GM18519 (cell line): Measurements from ENCODE around the gene HMCN1.

Experiments
- ATAC-seq: cut with Tn5 transposase; IDR thresholded peaks from one replicate; pipeline ENCODE4 v1.9.1; 2021; ENCODE audit warnings: mild to moderate bottlenecking, moderate library complexity; ENCODE audit not compliant: unreplicated experiment, low FRiP score

Gene HMCN1

DNA sequence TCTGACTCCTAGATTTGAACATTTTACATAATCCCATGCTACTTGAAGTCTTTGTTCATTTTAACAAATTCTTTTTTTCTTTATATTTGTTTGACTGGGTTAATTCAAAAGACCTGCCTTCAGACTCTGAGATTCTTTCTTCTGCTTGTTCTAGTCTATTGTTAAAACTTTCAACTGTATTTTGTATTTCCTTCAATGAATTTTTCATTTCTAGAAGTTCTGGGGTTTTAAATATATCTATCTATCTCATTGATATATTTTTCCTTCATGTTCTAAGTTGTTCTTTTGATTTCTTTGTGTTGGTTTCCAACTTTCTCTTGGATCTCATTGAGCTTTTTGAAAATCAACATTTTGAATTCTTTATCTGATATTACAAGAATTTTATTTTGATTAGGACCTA lies 64.3 kb downstream of the HMCN1 start:
- no peak for ATAC-seq

DNA sequence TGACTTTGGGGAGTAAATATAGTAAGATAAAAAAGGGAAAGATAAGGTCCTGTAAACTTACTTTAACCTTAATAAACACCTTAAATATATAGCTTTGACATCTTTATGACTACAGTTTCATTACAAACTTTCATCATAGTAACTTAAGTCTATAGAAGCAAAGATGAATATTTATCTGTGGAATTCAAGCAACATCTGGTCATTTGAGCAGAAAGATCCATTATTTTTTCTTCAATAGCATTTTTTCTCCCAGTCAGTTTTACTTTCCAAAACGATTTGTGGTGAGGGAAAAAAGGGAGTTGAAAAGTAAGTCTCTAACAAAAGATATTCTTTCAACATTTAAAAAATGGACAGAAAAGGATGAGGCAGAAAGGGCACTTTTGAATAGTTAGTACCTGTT lies 69.0 kb downstream of the HMCN1 start:
- ATAC-seq = no peak

DNA sequence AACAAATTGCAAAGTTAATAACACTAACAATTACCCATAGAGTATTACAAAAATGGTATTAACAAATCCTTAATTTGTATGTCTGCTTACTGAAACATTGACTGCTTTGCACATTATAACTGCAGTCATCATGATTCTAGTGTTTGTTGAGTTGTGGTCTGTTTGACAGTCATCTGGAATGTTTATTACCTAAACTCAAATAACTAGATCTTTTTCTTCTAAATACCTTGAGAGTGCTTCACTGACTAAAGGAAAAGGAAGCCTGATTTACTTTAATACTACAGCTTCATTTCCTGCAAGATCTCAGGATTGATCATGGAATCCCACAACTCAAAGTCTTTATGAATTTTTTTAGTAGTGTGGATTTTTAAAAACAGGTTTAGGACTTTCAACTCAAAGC lies 70.0 kb downstream of the HMCN1 start:
- no peak for ATAC-seq

DNA sequence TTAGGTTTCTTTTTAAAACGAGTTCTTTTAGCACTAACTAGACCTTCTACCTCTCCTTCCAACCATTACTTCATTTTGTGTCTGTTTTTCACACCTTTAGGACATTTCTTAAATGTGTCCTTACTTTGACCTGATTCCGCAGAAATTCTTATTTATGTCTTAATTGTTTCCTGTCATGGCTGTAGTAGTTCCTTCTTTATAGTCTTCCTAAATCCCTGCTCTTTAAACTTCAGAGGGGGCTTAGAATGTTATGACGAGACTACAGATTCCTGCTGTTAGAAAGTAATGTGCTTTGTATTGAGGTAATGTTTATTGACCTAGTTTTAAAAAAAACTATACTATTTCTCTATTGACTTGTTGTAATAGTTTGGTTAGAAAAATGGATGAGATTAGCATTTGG lies 70.4 kb downstream of the HMCN1 start:
- no peak for ATAC-seq

DNA sequence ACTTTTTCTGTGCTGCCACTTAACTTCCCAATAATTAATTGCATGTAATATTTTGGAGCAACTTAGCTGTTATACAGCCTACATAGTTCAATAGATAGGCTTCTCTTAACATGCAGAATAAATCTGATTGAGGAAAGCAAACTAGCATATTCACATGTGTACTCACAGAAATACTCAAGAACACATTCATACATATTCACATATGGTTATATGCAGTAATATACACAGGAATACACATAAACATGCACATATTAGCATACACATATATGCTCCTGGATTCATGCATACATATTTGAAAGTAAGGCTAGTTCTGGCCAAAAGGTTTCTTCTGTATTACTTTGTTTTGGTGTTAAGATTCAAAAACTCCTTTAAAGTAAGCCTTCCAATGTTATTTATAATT lies 73.1 kb downstream of the HMCN1 start:
- no peak for ATAC-seq

DNA sequence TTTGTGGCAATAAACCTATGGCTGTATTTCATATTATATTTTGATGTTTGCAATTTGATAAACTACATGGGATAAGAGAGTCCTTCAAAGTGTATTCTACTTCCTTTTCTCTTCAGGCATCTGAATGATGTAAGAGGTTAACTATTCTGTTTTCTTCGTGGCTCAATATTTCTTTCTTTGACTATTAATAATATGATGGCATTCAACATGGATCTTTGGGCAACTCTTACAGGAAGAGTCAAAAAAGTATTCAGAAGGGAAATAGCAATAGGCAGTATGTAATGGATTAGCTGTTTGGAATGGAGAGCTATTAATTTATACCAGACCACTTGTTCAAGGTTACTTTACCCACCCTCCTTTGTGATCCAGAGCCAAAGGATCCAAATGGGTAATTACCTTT lies 74.4 kb downstream of the HMCN1 start:
- ATAC-seq = no peak

DNA sequence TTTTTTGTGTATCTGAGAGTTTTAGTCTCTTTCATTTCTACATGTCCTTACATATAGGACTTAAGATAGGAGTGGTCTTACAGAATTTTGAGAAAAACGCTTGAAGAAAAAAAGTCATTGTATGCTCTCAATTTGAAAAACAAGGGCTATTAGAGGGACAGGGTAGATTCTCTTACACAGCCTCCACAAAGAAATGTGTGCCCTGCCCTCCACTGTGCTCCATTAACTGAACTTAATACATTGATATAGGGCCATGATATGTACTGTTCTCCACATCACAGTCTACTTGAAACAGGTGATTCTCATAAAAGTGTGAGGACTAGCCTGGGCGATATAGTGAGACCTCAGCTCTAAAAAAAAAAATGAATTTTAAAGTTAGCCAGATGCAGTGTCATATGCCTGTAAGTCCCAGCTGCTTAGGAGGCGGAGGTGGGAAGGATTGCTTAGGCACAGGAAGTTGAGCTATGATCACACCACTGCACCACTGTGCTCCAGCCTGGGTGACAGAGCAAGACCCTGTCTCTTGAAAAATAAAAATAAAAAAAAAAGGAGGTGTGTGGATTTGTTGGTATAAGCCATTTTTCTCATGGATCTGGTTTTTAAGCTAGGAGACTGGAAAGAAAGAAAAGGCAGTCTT lies 77.0 kb downstream of the HMCN1 start:
- ATAC-seq = no peak

DNA sequence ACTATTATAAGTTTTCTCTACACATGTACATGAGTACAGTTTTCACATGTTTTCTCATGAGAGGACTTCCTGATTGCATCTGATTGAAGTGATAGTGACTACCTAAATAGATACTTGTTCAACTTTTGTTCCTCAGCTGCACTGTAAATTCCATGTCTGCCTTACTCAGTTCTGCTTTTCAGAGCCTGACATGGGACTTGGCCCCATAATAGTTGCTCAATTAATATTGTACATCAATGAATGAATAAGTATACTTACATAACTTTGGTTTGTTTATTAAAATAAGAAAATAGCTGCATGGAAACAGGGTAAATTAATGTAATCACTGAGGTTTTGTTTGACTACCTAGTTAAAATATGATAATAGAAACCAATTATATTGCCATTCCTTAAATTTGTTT lies 78.7 kb downstream of the HMCN1 start:
- no peak for ATAC-seq

DNA sequence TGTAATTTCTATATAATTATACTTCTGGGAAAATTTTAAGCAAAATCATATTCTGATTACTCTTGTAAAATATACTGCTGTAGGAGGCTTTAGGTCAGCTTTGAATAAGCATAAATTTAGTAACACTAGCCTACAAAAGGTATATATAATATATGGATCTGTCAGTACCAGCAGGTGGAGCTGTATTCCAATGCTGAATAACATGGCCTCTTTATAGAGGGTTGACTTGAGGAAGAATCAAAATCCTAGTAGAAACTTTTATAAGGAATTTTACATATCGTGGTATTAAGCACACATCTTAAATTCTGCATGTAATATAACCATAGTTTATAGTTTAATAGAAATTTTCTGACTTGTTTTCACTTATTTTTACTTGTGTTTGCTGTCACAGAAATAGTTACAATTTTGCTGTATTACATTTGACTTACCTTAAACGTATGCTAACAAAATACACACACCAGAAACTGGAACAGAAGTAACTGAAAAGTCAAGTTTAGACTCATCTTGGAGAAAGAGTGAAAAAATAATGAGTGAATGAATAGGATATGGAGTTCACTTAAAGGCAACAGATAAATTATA lies 79.3 kb downstream of the HMCN1 start:
- ATAC-seq = no peak

DNA sequence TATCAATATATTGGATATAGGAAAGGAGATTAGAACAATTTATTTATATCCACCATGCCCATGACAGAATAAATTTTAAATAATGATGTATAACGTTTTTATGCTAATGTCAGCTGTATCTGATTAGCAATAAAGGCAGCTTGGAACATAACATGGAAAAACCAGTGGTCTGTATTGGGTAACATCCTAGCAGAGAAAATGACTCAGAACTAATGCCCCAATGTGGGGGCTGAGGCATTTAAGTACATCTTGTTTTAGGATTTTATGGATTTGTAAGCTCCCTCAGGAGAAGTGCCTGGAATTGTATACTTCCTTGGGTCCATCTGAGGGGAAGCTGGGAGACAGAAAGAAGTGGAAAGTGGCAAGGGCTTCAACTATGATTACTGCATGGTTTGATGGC lies 82.3 kb downstream of the HMCN1 start:
- ATAC-seq = no peak

DNA sequence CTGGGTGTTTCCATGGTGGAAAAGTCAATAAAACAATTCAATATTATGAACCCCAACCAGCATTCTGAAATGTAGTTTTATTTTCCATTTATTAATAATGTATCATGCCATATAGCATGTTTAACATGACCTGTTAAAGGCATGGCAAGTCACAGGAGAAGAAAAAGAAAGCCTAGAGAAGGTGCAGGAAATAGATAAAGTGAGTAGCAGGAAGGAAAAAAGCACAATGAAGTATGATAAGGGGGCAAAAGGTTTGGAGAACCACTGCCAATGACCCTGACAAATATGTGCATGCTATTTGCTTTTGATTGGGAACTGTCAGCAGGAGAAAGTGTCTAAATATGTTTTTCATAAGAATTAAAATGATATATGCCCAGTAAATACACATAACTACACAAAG lies 85.6 kb downstream of the HMCN1 start:
- no peak for ATAC-seq

DNA sequence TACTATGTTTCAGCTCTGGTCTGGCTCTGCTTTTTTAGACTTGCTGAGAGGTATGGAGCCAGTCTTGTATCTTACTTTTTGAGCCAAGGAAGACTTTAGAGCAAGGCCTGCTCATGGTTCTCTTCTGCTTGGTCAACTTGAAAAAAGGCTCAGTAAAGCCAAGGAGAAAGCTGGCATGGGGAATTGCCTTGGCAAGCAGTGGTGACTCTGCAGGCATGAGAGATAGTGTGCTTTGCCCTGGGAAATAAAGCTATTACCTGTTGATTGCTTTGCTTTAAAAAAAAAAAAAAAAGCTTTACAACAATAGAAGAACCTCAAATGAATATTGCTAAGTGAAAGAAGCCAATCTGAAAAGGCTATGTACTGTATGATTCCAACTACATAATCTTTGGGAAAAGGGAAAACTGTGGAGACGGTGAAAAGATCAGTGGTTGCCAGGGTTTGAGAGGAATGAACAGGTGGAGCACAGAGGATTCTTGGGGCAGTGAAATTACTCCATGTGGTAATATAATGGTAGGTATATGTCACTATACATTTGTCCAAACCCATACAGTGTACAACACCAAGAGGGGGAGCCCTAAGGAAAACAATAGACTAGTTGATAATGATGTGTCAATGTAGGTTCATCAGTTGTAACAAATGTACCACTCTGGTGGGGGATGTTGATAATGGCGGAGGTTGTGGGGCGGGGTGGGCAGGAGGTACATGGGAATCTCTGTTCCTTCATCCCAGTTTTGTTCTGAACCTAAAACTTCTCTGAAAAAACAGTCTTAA lies 87.6 kb downstream of the HMCN1 start:
- no peak for ATAC-seq

DNA sequence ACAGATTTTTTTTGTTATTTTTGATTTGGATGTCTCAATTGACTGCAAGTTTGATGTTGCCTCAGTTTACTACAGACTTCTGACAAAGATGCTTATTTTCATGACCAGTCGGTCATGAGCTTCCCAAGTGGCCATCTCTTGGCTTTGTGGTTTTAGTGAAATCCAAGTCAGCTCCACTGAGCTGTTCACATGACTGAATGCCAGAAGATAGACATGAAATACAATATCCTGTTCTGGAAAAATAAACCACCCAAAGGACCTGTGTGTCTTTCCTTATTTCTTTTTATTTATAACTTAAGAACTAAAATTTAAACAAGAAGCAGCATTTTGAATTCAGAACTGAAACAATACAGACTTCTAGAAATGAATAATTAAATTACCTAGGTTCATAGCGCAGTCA lies 89.3 kb downstream of the HMCN1 start:
- ATAC-seq = no peak

DNA sequence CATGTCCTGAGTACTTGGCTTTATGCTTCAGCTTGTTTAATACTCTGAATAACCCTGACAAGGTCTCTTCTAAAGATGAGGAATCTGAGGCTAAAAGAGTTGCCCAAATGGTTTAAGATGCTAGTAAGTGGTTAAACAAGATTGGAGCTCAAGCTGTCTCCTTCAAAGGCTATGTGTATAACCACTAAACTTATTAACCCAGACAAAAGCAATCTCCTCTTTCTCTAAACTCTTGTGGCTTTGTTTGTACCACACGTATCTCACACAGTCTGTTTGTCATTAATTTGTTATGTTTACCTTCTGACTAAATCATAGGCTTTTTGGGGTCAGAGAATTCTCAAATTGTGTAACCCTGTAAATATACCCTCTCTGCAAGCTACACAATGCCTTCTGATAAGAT lies 89.9 kb downstream of the HMCN1 start:
- no peak for ATAC-seq

DNA sequence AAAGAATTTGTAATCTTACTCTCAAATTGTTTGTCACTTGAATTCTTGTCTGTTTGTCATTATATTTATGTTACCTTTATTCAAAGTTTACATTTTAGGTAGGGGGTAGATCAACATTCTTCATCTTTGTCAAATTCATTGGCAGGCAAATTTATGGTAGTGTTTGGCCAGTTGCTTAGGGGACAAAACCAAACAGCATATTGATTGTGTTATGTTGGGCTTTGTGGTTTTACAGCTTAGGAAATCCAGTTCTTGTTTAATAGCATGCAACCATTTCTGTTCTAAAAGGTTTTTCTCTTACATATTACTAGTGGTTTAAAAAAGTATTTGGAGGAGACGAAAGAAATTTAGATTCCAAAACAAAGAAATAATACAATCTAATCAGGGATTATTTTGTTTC lies 91.4 kb downstream of the HMCN1 start:
- no peak for ATAC-seq

DNA sequence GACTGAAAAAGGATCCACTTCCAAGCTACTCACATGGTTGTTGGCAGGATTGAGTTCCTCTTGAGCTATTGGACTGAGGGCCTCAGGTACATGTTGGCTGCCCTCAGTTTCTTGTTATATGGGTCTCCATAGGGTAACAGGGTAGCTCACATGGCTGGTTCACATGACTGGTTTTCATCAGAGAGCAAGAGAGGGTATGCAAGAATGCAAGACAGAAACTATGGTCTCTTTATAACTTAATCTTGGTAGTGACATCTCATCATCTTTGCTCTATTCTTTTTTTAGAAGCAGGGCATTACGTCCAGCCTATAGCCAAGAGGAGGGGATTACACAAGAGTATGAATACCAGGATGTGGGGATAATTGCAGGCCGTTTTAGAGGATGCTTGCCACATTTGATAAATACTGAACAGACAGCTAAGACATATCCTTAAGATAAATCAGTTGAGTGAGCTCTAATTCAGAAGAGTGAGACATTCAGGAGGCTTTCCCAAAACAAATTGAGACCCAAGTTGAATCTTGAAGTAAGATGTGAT lies 100.2 kb downstream of the HMCN1 start:
- no peak for ATAC-seq

DNA sequence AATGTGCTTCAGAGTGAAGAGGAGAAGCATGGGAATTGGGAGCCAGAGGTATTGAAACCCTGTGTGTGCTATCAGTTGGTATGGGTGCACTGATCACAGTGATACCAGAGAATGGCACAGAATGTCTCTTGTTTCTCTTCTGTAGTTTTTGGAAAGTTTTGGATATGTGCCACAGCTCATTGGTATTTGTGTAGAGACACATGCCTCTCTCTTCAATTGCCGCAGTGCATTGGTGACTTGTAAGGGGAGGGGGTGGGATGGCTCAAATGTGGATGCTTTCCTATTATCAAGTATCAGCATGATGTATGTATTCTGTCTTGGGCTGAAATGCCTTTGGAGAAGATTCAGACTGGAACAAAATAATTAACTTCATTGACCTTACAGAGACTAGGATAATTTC lies 101.0 kb downstream of the HMCN1 start:
- no peak for ATAC-seq

DNA sequence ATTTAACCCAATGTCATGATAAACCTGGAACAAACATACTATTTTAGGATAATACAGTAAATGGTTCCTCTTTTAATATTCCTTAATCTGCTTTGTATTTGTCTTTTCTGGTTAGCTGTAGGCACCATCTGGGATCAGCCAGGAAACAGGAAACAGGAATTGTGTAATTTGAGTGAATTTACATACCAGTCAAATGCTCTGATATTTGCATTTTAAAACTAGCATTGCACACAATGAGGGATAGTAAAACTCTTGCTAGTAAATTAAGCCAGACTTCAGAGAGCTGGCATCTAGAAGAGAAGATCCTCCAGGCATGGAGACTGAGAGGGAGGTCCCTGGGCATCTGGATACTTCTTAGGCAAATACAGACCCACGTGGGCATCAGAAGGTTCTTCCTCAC lies 103.5 kb downstream of the HMCN1 start:
- ATAC-seq = no peak

DNA sequence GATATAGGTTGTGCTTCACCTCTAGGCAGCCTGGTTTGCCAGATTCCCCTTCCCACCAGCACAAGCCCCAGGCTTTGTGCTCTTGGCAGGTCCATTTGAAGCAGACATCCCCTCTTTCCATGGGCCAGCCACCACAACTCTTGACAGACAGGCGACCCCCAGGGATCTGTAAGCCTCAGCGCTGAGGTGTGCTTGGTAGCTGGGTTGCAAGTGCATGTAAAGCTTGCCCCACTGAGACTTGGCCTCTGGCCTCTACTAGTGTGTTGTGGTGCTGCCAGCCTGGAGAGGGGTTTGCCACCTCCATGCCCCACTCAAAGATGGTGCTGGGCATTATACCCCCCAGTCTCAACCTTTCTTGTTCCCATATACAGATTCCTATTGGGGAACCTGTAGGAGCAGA lies 103.9 kb downstream of the HMCN1 start:
- no peak for ATAC-seq

DNA sequence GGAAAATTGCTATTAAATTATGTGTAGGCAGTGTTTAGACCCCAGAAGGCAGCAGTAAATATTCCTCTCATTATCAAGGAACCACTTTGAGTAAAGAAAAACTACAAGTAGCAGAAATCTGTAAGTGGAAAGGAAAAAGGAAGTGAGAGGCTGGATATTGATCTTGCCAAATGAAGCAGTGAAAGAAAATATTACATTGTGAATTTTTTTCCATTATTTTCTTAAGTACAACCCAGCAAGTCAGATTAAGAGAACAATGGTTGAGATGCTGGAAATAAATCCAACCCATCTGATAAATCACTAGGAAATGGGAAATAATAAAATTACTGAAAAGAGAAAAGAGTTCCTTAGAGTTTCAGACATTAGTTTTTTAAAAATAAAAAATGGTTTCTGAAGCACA lies 106.7 kb downstream of the HMCN1 start:
- ATAC-seq = no peak

DNA sequence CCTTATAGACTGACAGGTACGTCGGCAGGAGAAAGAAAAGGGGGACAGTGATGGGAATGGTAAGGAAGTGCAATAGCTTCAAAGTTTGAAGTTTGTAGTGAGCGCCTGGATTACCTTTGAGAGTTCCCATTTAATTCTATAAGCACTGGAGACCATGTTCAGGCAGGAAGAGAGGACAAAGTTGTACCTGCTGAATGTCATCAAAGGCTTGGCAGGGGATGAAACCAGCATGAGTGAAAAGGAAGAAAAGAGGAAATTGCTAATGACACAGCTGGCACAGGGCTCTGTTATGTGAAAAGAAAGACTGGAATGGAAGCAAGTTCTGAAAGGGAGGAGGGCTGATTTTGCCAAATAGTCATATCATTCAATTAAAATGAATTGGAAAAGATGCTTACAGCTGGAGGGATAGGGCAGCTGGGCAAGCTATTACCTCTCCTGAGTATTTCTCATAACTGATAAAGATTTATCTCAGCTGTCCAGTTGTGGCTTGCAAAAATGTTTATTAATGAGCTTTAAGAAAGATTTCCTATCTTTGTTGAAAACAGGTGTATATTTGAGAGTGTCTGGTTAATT lies 109.2 kb downstream of the HMCN1 start:
- no peak for ATAC-seq

DNA sequence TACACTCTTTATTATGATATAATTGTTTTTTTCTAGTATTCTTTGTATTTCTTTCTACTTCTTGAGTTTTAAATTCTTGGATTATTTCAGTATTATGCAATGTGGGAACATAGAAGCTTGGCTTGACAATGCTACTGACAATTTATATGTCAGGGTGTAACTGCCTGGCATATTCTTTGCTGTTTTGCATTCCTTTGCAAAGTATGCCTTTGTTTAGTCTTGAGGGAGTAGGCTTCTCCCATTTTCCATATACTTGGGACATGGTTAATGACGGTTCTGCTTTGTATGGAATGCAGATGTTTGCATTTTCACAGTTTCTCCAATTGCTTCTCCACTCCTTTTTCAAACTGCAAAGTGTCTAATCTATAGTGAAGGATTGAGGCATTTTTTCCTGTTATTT lies 109.8 kb downstream of the HMCN1 start:
- ATAC-seq = no peak
